Liver (tissue), 9 donors: ENCODE data around the gene TUSC2. TPM values are rescaled to one million over a fixed set of nuclear protein-coding genes. Genes with fewer than 3 reads are reported as not detected.

Experiments used
- DNase-seq: peaks from one replicate; pipeline ENCODE4 v3.0.0-alpha.2; 2017; ENCODE audit warnings: low spot score
- H3K27ac ChIP-seq, 2 donors: one replicate each; pipeline ENCODE4 v1.7.0; 2013; ENCODE audit warnings: inconsistent platforms in 2 of 2, low read length in 2 of 2, control low read depth in 1 of 2, low read depth in 1 of 2, mild to moderate bottlenecking in 1 of 2
- H3K27me3 ChIP-seq, 4 donors: one replicate each; pipeline versions ENCODE4 v1.6.1 to v1.7.0; 2013; ENCODE audit warnings: low read length in 3 of 4, inconsistent platforms in 1 of 4, mild to moderate bottlenecking in 1 of 4, moderate library complexity in 1 of 4; ENCODE audit not compliant: control insufficient read depth in 4 of 4, insufficient read depth in 4 of 4
- H3K36me3 ChIP-seq, 4 donors: one replicate each; pipeline versions ENCODE4 v1.6.1 to v1.7.0; 2013; ENCODE audit warnings: low read length in 3 of 4, mild to moderate bottlenecking in 3 of 4, low read depth in 1 of 4, moderate library complexity in 1 of 4; ENCODE audit not compliant: control insufficient read depth in 4 of 4, insufficient read depth in 3 of 4
- H3K4me1 ChIP-seq, 4 donors: one replicate each; pipeline versions ENCODE4 v1.6.1 to v1.7.0; 2013; ENCODE audit warnings: low read length in 3 of 4, mild to moderate bottlenecking in 3 of 4, moderate library complexity in 1 of 4; ENCODE audit not compliant: control insufficient read depth in 4 of 4, insufficient read depth in 4 of 4
- H3K4me3 ChIP-seq, 3 donors: one replicate each; pipeline versions ENCODE4 v1.6.1 to v1.7.0; 2013; ENCODE audit warnings: low read length in 3 of 3, control low read depth in 1 of 3, low read depth in 1 of 3, mild to moderate bottlenecking in 1 of 3
- H3K9ac ChIP-seq, 2 donors: one replicate each; pipeline ENCODE4 v1.7.0; 2013; ENCODE audit warnings: low read length in 2 of 2, mild to moderate bottlenecking in 2 of 2, moderate library complexity in 2 of 2, control low read depth in 1 of 2, low read depth in 1 of 2
- H3K9me3 ChIP-seq, 4 donors: one replicate each; pipeline versions ENCODE4 v1.6.1 to v1.7.0; 2013; ENCODE audit warnings: low read length in 3 of 4; ENCODE audit not compliant: control insufficient read depth in 4 of 4
- EGR1 ChIP-seq, 2 donors: IDR thresholded peaks; 2 replicates each; pipeline ENCODE4 v1.6.1; 2016 to 2018; ENCODE audit warnings: antibody characterized with exemption in 2 of 2, low read depth in 2 of 2
- FOXA1 ChIP-seq: IDR thresholded peaks from 2 replicates; pipeline ENCODE4 v1.6.1; 2016; ENCODE audit warnings: antibody characterized with exemption
- FOXA2 ChIP-seq: IDR thresholded peaks from 2 replicates; pipeline ENCODE4 v1.6.1; 2016; ENCODE audit warnings: antibody characterized with exemption
- GABPA ChIP-seq, 2 donors: IDR thresholded peaks in 1 of 2; conservative IDR thresholded peaks in 1 of 2; 2 replicates each; pipeline ENCODE4 v1.6.1; 2016; ENCODE audit warnings: antibody characterized with exemption in 2 of 2, mild to moderate bottlenecking in 1 of 2, moderate library complexity in 1 of 2
- HNF4A ChIP-seq, 2 donors: conservative IDR thresholded peaks; 2 replicates each; pipeline ENCODE4 v1.6.1; 2016; ENCODE audit warnings: antibody characterized with exemption in 2 of 2, mild to moderate bottlenecking in 2 of 2
- HNF4G ChIP-seq: IDR thresholded peaks from 2 replicates; pipeline ENCODE4 v1.6.1; 2016; ENCODE audit warnings: antibody characterized with exemption
- JUND ChIP-seq, 2 donors: IDR thresholded peaks; 2 replicates each; pipeline ENCODE4 v1.6.1; 2016; ENCODE audit warnings: antibody characterized with exemption in 2 of 2
- RAD21 ChIP-seq, 2 donors: IDR thresholded peaks; 2 replicates each; pipeline ENCODE4 v1.6.1; 2016; ENCODE audit warnings: antibody characterized with exemption in 2 of 2, mild to moderate bottlenecking in 2 of 2
- SP1 ChIP-seq: IDR thresholded peaks from 2 replicates; pipeline ENCODE4 v1.6.1; 2018; ENCODE audit warnings: antibody characterized with exemption, mild to moderate bottlenecking
- YY1 ChIP-seq: IDR thresholded peaks from 2 replicates; pipeline ENCODE4 v1.6.1; 2016; ENCODE audit warnings: antibody characterized with exemption, mild to moderate bottlenecking
- WGBS: extraction: QIAGEN DNeasy Blood & Tissue Kit; methylation state at CpG from one replicate; pipeline ENCODE4 v1.1.7; 2013; 5-methylcytosine and 5-hydroxymethylcytosine counted together
- polyA plus RNA-seq, 2 donors: library from polyadenylated mRNA; stranded (reverse) in 1 of 2; unstranded in 1 of 2; fragments of 200-250 nt in 1 of 2; fragments of >200 nt in 1 of 2; fragmentation: Nextera tagmentation in 1 of 2; extraction: Ambion mirVana in 1 of 2; gene quantifications; one replicate each; pipeline versions ENCODE4 v1.2.1 to v1.2.3, GENCODE V29; 2013 to 2015
- total RNA-seq, 2 donors: library from RNA; depleted of rRNA; stranded (reverse); fragments of >200 nt; gene quantifications; one replicate each; pipeline ENCODE4 v1.2.3, GENCODE V29; 2014
- TF ChIP-seq, protein P1 (sequence below): IDR thresholded peaks from 2 replicates; pipeline ENCODE4 v1.6.1; 2016; ENCODE audit warnings: antibody characterized with exemption
- TF ChIP-seq, protein P2 (sequence below): IDR thresholded peaks from 2 replicates; pipeline ENCODE4 v1.6.1; 2016; ENCODE audit warnings: antibody characterized with exemption
- TF ChIP-seq, protein P3 (sequence below): IDR thresholded peaks from 2 replicates; pipeline ENCODE4 v1.6.1; 2016; ENCODE audit warnings: antibody characterized with exemption, mild to moderate bottlenecking
- TF ChIP-seq, protein P4 (sequence below): fragments of 150-350 bp; IDR thresholded peaks from 2 replicates; pipeline ENCODE4 v1.5.1; 2017; ENCODE audit warnings: improper control_type of control experiment, low read depth, low read length; ENCODE audit not compliant: missing input control
- TF ChIP-seq, protein P5 (sequence below): IDR thresholded peaks from 2 replicates; pipeline ENCODE4 v1.6.1; 2016; ENCODE audit warnings: antibody characterized with exemption
- donor health status: healthy.
- donor health status: healthy.
- donor health status: healthy.
- donor health status: healthy.
- donor health status: healthy.

The TUSC2 gene, protein sequence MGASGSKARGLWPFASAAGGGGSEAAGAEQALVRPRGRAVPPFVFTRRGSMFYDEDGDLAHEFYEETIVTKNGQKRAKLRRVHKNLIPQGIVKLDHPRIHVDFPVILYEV
- total RNA-seq: 10 to 100 TPM; 12.7 to 14.3 TPM
- polyA plus RNA-seq: 10 to 100 TPM; 29.0 to 37.7 TPM

DNA sequence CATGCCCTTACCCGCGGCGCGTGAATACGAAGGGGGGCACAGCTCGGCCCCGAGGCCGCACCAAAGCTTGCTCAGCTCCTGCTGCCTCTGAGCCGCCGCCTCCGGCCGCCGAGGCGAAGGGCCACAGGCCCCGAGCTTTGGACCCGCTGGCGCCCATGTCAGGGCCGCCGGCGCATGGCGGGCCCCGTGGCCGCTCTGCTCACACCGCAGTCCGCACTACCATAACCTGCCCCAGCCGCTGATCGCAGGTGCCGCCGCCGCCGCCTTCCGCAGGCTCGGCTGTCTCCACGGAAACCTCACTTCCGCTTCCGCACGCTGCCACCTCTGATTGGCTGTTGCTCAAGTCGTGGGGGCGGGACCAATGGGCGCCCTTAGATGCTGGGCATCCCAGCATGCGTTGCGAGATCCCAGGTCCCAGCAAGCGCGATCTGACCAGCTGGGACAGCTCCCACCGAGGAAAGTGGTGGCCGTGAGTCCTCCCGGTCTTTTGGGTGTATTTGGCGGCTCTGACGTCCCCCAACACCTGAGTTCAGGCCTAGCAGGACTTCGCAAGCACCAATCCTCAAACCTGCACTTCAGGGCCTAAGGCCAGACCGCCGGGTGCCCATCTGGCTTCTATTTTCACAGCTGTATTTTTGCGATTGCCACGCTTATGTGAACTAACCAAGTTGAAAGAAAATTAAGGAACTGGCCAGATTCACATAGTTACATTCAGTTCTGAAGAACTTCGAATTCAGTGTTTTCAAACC lies at the start of gene TUSC2:
Gene TUSC2, minus strand, starts transcription at position 281 of the 749 bp plus-strand sequence. Its CDS starts 124 bp downstream, at position 157.
- Histone ChIP-seq H3K9me3 (no peaks in the 10 kb centered on the region), H3K27me3 (no peaks in the 10 kb centered on the region), H3K9ac (peak within 1 kb of the TSS; percentile 63 to 75), H3K36me3 (peaks cover 4 to 34% (median 17%) of the 10 kb centered on the region in 4 donors), H3K4me3 (peak within 1 kb of the TSS; percentile 82 to 87 (median 83)), H3K4me1 (peaks cover 2 to 51% (median 34%) of the 10 kb centered on the region in 4 donors), H3K27ac (peak within 1 kb of the TSS; percentile 72 to 74)
- TF ChIP-seq, protein P1, sequence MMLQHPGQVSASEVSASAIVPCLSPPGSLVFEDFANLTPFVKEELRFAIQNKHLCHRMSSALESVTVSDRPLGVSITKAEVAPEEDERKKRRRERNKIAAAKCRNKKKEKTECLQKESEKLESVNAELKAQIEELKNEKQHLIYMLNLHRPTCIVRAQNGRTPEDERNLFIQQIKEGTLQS: no peak
- TF ChIP-seq EGR1 (IDR thresholded peaks at IDR 0.05; ENCODE audit: low read depth in 2 of 2) (peak in 1 of 2 donors; percentile 83), HNF4A (conservative IDR thresholded peaks at IDR 0.05) (no peak), YY1 (peak; percentile 75), FOXA1 (no peak), SP1 (peak; percentile 63), HNF4G (no peak), GABPA (IDR thresholded peaks at IDR 0.05 in 1 of 2, conservative IDR thresholded peaks at IDR 0.05 in 1 of 2) (peak; percentile 75 to 95), RAD21 (IDR thresholded peaks at IDR 0.05) (no peak), JUND (IDR thresholded peaks at IDR 0.05) (no peak), FOXA2 (no peak)
- TF ChIP-seq, protein P2, sequence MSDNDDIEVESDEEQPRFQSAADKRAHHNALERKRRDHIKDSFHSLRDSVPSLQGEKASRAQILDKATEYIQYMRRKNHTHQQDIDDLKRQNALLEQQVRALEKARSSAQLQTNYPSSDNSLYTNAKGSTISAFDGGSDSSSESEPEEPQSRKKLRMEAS: peak; percentile 55
- TF ChIP-seq, protein P3, sequence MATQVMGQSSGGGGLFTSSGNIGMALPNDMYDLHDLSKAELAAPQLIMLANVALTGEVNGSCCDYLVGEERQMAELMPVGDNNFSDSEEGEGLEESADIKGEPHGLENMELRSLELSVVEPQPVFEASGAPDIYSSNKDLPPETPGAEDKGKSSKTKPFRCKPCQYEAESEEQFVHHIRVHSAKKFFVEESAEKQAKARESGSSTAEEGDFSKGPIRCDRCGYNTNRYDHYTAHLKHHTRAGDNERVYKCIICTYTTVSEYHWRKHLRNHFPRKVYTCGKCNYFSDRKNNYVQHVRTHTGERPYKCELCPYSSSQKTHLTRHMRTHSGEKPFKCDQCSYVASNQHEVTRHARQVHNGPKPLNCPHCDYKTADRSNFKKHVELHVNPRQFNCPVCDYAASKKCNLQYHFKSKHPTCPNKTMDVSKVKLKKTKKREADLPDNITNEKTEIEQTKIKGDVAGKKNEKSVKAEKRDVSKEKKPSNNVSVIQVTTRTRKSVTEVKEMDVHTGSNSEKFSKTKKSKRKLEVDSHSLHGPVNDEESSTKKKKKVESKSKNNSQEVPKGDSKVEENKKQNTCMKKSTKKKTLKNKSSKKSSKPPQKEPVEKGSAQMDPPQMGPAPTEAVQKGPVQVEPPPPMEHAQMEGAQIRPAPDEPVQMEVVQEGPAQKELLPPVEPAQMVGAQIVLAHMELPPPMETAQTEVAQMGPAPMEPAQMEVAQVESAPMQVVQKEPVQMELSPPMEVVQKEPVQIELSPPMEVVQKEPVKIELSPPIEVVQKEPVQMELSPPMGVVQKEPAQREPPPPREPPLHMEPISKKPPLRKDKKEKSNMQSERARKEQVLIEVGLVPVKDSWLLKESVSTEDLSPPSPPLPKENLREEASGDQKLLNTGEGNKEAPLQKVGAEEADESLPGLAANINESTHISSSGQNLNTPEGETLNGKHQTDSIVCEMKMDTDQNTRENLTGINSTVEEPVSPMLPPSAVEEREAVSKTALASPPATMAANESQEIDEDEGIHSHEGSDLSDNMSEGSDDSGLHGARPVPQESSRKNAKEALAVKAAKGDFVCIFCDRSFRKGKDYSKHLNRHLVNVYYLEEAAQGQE: peak; percentile 74
- TF ChIP-seq, protein P4, sequence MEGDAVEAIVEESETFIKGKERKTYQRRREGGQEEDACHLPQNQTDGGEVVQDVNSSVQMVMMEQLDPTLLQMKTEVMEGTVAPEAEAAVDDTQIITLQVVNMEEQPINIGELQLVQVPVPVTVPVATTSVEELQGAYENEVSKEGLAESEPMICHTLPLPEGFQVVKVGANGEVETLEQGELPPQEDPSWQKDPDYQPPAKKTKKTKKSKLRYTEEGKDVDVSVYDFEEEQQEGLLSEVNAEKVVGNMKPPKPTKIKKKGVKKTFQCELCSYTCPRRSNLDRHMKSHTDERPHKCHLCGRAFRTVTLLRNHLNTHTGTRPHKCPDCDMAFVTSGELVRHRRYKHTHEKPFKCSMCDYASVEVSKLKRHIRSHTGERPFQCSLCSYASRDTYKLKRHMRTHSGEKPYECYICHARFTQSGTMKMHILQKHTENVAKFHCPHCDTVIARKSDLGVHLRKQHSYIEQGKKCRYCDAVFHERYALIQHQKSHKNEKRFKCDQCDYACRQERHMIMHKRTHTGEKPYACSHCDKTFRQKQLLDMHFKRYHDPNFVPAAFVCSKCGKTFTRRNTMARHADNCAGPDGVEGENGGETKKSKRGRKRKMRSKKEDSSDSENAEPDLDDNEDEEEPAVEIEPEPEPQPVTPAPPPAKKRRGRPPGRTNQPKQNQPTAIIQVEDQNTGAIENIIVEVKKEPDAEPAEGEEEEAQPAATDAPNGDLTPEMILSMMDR: no peak
- DNase-seq: peak; percentile 96
- WGBS: 1% methylated on average over 55 of the region's 55 CpGs

DNA sequence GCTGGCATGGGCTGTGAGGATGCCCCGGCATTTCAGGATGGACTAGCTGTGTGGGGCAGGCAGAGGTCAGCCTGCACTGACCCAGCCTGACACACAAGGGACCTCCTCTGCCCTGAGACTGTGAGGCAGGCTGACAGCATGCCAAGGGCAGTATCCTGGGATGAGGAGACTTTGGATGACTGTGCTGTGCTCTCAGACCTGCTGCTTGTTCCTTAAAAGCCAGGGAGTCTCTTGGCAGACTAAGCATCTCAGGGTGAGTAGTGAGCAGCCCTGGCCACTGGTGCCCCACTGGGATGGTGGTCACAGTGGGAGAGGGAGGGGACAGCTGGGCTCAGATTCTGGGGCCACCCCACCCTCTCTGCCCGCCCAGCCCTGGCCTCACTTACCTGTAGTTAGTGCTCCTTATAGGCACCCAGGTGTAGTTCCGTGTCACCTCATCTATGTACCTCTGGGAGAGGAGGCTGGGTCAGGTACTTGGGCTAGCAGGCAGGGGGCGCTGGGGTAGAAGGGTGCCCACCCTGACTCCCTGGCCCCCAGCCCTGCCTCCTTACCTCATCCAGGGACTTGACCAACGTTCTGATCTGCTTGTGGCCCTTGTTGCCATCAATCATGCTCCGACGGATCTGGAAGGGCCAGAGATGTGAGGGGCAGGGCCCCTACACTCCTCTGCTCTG lies 47.4 kb upstream of the TUSC2 start:
- 69% methylated on average over 7 of the region's 7 CpGs for WGBS
- no peak overlapping the region for H3K27ac ChIP-seq
- H3K36me3 ChIP-seq: no peaks in the 10 kb centered on the region
- H3K4me3 ChIP-seq: no peak overlapping the region
- H3K9me3 ChIP-seq: no peaks in the 10 kb centered on the region
- H3K9ac ChIP-seq: no peak overlapping the region
- no peaks in the 10 kb centered on the region for H3K4me1 ChIP-seq
- no peak for DNase-seq
- TF ChIP-seq, protein P5, sequence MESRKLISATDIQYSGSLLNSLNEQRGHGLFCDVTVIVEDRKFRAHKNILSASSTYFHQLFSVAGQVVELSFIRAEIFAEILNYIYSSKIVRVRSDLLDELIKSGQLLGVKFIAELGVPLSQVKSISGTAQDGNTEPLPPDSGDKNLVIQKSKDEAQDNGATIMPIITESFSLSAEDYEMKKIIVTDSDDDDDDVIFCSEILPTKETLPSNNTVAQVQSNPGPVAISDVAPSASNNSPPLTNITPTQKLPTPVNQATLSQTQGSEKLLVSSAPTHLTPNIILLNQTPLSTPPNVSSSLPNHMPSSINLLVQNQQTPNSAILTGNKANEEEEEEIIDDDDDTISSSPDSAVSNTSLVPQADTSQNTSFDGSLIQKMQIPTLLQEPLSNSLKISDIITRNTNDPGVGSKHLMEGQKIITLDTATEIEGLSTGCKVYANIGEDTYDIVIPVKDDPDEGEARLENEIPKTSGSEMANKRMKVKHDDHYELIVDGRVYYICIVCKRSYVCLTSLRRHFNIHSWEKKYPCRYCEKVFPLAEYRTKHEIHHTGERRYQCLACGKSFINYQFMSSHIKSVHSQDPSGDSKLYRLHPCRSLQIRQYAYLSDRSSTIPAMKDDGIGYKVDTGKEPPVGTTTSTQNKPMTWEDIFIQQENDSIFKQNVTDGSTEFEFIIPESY: no peak
- H3K27me3 ChIP-seq: peaks cover 0 to 2% (median 0%) of the 10 kb centered on the region in 4 donors
